ENCODE data around the gene FIG4. TPM values are rescaled to one million over a fixed set of nuclear protein-coding genes. Genes with fewer than 3 reads are reported as not detected.

Gene FIG4
- polyA plus RNA-seq, 3 donors: 27.2 to 65.3 (median 53.7) TPM

- Histone ChIP-seq H3K36me3 (replicated peaks in 1 of 2; ENCODE audit: control insufficient read depth in 1 of 2, insufficient read depth in 2 of 2, low read length in 2 of 2) (peaks cover 64 to 94% of the 10 kb centered on the region in 2 donors), H4K20me1 (ENCODE audit: insufficient read depth, low read length) (no peaks in the 10 kb centered on the region), H3K27me3 (ENCODE audit: control insufficient read depth in 2 of 2, insufficient read depth in 2 of 2, low read length in 2 of 2) (no peaks in the 10 kb centered on the region), H2AFZ (ENCODE audit: insufficient read depth, low read depth, low read length, poor library complexity, severe bottlenecking) (no peak overlapping the region), H3K4me2 (replicated peaks; ENCODE audit: extremely low read depth, low read length, poor library complexity, severe bottlenecking) (no peak overlapping the region), H3K4me3 (replicated peaks in 1 of 3; ENCODE audit: low read depth in 2 of 3, low read length in 3 of 3) (no peak overlapping the region), H3K27ac (ENCODE audit: low read depth in 1 of 2, low read length in 2 of 2) (no peak overlapping the region), H3K79me2 (ENCODE audit: insufficient read depth, low read length) (no peaks in the 10 kb centered on the region), H3K4me1 (ENCODE audit: control insufficient read depth in 1 of 2, insufficient read depth in 2 of 2, low read length in 2 of 2) (no peaks in the 10 kb centered on the region), H3K9me3 (replicated peaks in 1 of 2; ENCODE audit: control insufficient read depth in 1 of 2, insufficient read depth in 1 of 2, low read length in 2 of 2) (no peaks in the 10 kb centered on the region), H3K9ac (ENCODE audit: insufficient read depth, low read length, poor library complexity, severe bottlenecking) (no peak overlapping the region)
- WGBS (ENCODE audit: insufficient coverage): no CpG with 5 or more reads among the region's 1 CpG
- TF ChIP-seq CTCF (IDR thresholded peaks at IDR 0.05): no peak
- no peak overlapping the region for H3K27ac Mint-ChIP-seq
- H3K27me3 Mint-ChIP-seq (ENCODE audit: low read depth in 3 of 3): no peaks in the 10 kb centered on the region
- H3K36me3 Mint-ChIP-seq: peaks cover 81 to 82% of the 10 kb centered on the region in 2 donors
- H3K4me3 Mint-ChIP-seq: no peak overlapping the region
- intact Hi-C loops (cut with micrococcal nuclease): no loop called here
- no peaks in the 10 kb centered on the region for H3K9me3 Mint-ChIP-seq
- DNase-seq: no peak
- H3K4me1 Mint-ChIP-seq: no peaks in the 10 kb centered on the region
Observed at GRCh38 chr6:109790131-109790530, 99.0 kb downstream of the FIG4 start.

GRCh38 chr6:109791301-109791700 is 100.2 kb downstream of the FIG4 start:
- H3K27ac ChIP-seq (ENCODE audit: low read depth in 1 of 2, low read length in 2 of 2): no peak overlapping the region
- no peak overlapping the region for H3K4me3 ChIP-seq (replicated peaks in 1 of 3; ENCODE audit: low read depth in 2 of 3, low read length in 3 of 3)
- no peaks in the 10 kb centered on the region for H3K4me1 ChIP-seq (ENCODE audit: control insufficient read depth in 1 of 2, insufficient read depth in 2 of 2, low read length in 2 of 2)
- no peak for TF ChIP-seq CTCF (IDR thresholded peaks at IDR 0.05)
- H4K20me1 ChIP-seq (ENCODE audit: insufficient read depth, low read length): no peaks in the 10 kb centered on the region
- WGBS (ENCODE audit: insufficient coverage): 98% methylated on average over 9 of the region's 12 CpGs
- H3K36me3 ChIP-seq (replicated peaks in 1 of 2; ENCODE audit: control insufficient read depth in 1 of 2, insufficient read depth in 2 of 2, low read length in 2 of 2): peaks cover 59 to 90% of the 10 kb centered on the region in 2 donors
- no peaks in the 10 kb centered on the region for H3K27me3 ChIP-seq (ENCODE audit: control insufficient read depth in 2 of 2, insufficient read depth in 2 of 2, low read length in 2 of 2)
- H3K4me2 ChIP-seq (replicated peaks; ENCODE audit: extremely low read depth, low read length, poor library complexity, severe bottlenecking): no peak overlapping the region
- no peak for DNase-seq
- peak overlapping the region in 1 of 7 donors; percentile 18 for H3K27ac Mint-ChIP-seq
- H2AFZ ChIP-seq (ENCODE audit: insufficient read depth, low read depth, low read length, poor library complexity, severe bottlenecking): no peak overlapping the region
- H3K4me1 Mint-ChIP-seq: no peaks in the 10 kb centered on the region
- no peak overlapping the region for H3K9ac ChIP-seq (ENCODE audit: insufficient read depth, low read length, poor library complexity, severe bottlenecking)
- H3K36me3 Mint-ChIP-seq: peaks cover 78 to 80% of the 10 kb centered on the region in 2 donors
- H3K9me3 ChIP-seq (replicated peaks in 1 of 2; ENCODE audit: control insufficient read depth in 1 of 2, insufficient read depth in 1 of 2, low read length in 2 of 2): no peaks in the 10 kb centered on the region
- no peak overlapping the region for H3K4me3 Mint-ChIP-seq
- intact Hi-C loops (cut with micrococcal nuclease): no loop called here
- H3K9me3 Mint-ChIP-seq: no peaks in the 10 kb centered on the region
- H3K79me2 ChIP-seq (ENCODE audit: insufficient read depth, low read length): no peaks in the 10 kb centered on the region
- H3K27me3 Mint-ChIP-seq (ENCODE audit: low read depth in 3 of 3): no peaks in the 10 kb centered on the region
